ENCODE measurements around the gene KRTAP5-3.

DNA sequence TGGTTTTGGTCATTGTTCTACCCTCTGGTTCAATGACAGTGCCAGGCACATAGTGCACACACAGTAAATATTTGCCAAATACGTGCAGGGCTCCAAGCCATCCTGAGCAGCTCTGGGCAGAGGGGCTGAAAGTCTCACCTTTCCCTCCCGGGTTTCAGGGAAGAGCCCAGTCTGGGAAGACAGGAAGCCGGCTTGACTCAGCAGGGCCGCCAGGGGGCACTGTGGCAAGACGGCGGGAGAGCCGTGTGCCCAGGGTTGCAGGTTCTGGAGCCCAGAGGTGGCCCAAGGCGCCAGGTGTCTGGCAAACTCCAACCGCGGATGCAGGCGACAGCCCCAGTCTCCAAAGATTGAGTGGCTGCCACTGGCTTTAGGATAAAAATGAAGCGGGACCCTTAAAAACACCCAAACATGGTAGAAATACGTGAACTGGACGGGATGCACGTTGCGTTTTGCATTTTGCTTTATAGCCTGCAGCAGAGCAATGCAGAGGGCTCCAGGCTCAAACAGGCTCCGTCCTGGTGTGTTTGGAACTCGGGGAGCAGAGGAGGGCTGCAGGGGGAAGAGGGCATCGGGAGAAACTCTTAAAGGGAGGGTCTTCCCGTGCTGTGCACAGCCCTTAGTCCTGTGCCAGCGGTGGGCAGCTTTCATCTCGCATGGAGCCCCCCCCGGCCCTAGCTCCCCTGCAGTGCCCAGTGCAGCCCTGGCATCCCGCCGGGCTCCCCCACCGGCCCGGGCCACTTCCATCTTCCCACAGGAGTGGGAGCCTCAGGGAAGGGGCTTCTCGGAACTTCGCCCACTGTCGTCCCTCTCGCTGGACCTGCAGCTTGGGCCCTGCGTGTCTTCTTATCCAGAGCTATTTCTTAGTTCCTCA is 32.0 kb upstream of the KRTAP5-3 start:
- TF ChIP-seq CTCF (tag by site-specific recombination; IDR thresholded peaks at IDR 0.05), result peak; percentile 44
- TF ChIP-seq YY1 (tag by site-specific recombination; IDR thresholded peaks at IDR 0.05), result no peak
- TF ChIP-seq HOXD13 (CRISPR knock-in tag; IDR thresholded peaks at IDR 0.05; ENCODE audit: borderline replicate concordance), result no peak
- TF ChIP-seq ZNF549 (tag by site-specific recombination; IDR thresholded peaks at IDR 0.05), result no peak
- no peak for TF ChIP-seq ATF2 (tag by site-specific recombination; IDR thresholded peaks at IDR 0.05; ENCODE audit: low read depth)
- no peak for TF ChIP-seq ZNF335 (tag by site-specific recombination; conservative IDR thresholded peaks at IDR 0.05)
- TF ChIP-seq ZNF24 (tag by site-specific recombination; IDR thresholded peaks at IDR 0.05), result no peak
- no peak for TF ChIP-seq ZFHX2 (tag by site-specific recombination; conservative IDR thresholded peaks at IDR 0.05)
- no peak for TF ChIP-seq ZNF366 (tag by site-specific recombination; conservative IDR thresholded peaks at IDR 0.05)
- TF ChIP-seq ZNF114 (tag by site-specific recombination; IDR thresholded peaks at IDR 0.05), result no peak
- TF ChIP-seq ZNF341 (tag by site-specific recombination; IDR thresholded peaks at IDR 0.05; ENCODE audit: low read depth), result peak; percentile 27; the same call in 1 of the 2 replicates
- TF ChIP-seq ZNF423 (tag by site-specific recombination; IDR thresholded peaks at IDR 0.05), result no peak
- no peak for TF ChIP-seq ZNF311 (tag by site-specific recombination; IDR thresholded peaks at IDR 0.05; ENCODE audit: borderline replicate concordance)

Data from HEK293 (cell line).